H1 (cell line): ENCODE measurements around the gene DAPK2. TPM values are rescaled to one million over a fixed set of nuclear protein-coding genes. Genes with fewer than 3 reads are reported as not detected.

Experiments used
- CTCF ChIA-PET: fragments of 300-600 bp; sonication (Branson Sonifier 250); formaldehyde crosslinking; loops from one replicate; lab custom pipeline; 2021; ENCODE audit not compliant: partially characterized antibody; lab: Charles Lee
- POLR2A ChIA-PET: fragments of 300-600 bp; sonication (Branson Sonifier 250); formaldehyde crosslinking; loops from one replicate; lab custom pipeline; 2021; ENCODE audit warnings: inconsistent platforms; ENCODE audit not compliant: partially characterized antibody; lab: Charles Lee
- DNase-seq, 2 experiments: peaks; one replicate each; pipeline versions ENCODE4 v3.0.0 to v3.0.0-alpha.2; 2010 to 2022; ENCODE audit warnings: low spot score in 2 of 2, low read depth in 1 of 2, mixed read lengths in 1 of 2
- FAIRE-seq: peaks from 2 replicates; lab custom pipeline; 2011; peaks lifted over from hg19 to GRCh38; lab: Jason Lieb, UNC
- H2AFZ ChIP-seq: 2 replicates; pipeline ENCODE4 v1.8.1; 2012; ENCODE audit warnings: low read length, inconsistent platforms
- H2AK5ac ChIP-seq: 2 replicates; pipeline ENCODE4 v1.6.1; 2013; ENCODE audit warnings: low read depth, low read length
- H2BK120ac ChIP-seq: replicated peaks from 2 replicates; pipeline ENCODE3; 2013; ENCODE audit warnings: low read depth, low read length, inconsistent platforms
- H2BK12ac ChIP-seq: 2 replicates; pipeline ENCODE4 v1.6.1; 2013; ENCODE audit warnings: low read depth, low read length
- H2BK15ac ChIP-seq: 2 replicates; pipeline ENCODE4 v1.6.1; 2013; ENCODE audit warnings: low read length
- H2BK20ac ChIP-seq: 2 replicates; pipeline ENCODE4 v1.6.1; 2013; ENCODE audit warnings: low read length
- H2BK5ac ChIP-seq: 2 replicates; pipeline ENCODE4 v1.6.1; 2013; ENCODE audit warnings: low read depth, low read length
- H3K14ac ChIP-seq: 2 replicates; pipeline ENCODE4 v1.6.1; 2013; ENCODE audit warnings: inconsistent platforms; ENCODE audit not compliant: insufficient read length
- H3K18ac ChIP-seq: 2 replicates; pipeline ENCODE4 v1.6.1; 2013; ENCODE audit warnings: low read length; ENCODE audit errors: extremely low read depth
- H3K23ac ChIP-seq: 2 replicates; pipeline ENCODE4 v1.6.1; 2013; ENCODE audit warnings: inconsistent platforms; ENCODE audit not compliant: insufficient read length
- H3K23me2 ChIP-seq: 2 replicates; pipeline ENCODE4 v1.6.1; 2013; ENCODE audit warnings: low read depth, low read length
- H3K27ac ChIP-seq: 2 replicates; pipeline ENCODE4 v1.6.1; 2011; ENCODE audit warnings: low read depth, low read length, inconsistent platforms
- H3K27me3 ChIP-seq, 4 experiments: replicated peaks in 1 of 4; 1 replicate in 1 of 4; 2 replicates in 3 of 4; pipeline versions ENCODE4 v1.6.1 to v1.8.1; 2011 to 2013; ENCODE audit warnings: low read length in 3 of 4, mild to moderate bottlenecking in 3 of 4, inconsistent platforms in 2 of 4, mixed read lengths in 2 of 4, moderate library complexity in 1 of 4; ENCODE audit not compliant: control insufficient read depth in 3 of 4, insufficient read depth in 3 of 4; ENCODE audit errors: extremely low read depth in 1 of 4
- H3K36me3 ChIP-seq, 4 experiments: 2 replicates each; pipeline versions ENCODE4 v1.6.1 to v1.8.1; 2011 to 2013; ENCODE audit warnings: mild to moderate bottlenecking in 4 of 4, low read length in 3 of 4, moderate library complexity in 2 of 4, control low read depth in 1 of 4, inconsistent platforms in 1 of 4; ENCODE audit not compliant: insufficient read depth in 4 of 4, control insufficient read depth in 2 of 4
- H3K4ac ChIP-seq: replicated peaks from 2 replicates; pipeline ENCODE3; 2013; ENCODE audit warnings: low read length, low read depth, mixed read lengths, inconsistent platforms; ENCODE audit not compliant: insufficient read length
- H3K4me1 ChIP-seq, 4 experiments: replicated peaks in 1 of 4; 1 replicate in 1 of 4; 2 replicates in 3 of 4; pipeline versions ENCODE4 v1.6.1 to v1.8.1; 2011 to 2013; ENCODE audit warnings: low read length in 3 of 4, inconsistent platforms in 2 of 4, mixed read lengths in 1 of 4; ENCODE audit not compliant: insufficient read depth in 4 of 4, control insufficient read depth in 3 of 4
- H3K4me2 ChIP-seq, 2 experiments: 2 replicates each; pipeline versions ENCODE4 v1.6.1 to v1.8.1; 2011 to 2013; ENCODE audit warnings: low read depth in 2 of 2, low read length in 2 of 2, control low read depth in 1 of 2, inconsistent platforms in 1 of 2, mild to moderate bottlenecking in 1 of 2; ENCODE audit not compliant: insufficient read depth in 1 of 2
- H3K4me3 ChIP-seq, 4 experiments: fragments of 200-600, 300-600 bp in 1 of 4; sonication (generic), shearing (Covaris generic), sonication (Bioruptor Twin) in 1 of 4; 2 replicates each; pipeline versions ENCODE4 v1.5.1 to v1.8.1; 2011 to 2016; ENCODE audit warnings: low read length in 4 of 4, low read depth in 3 of 4, control low read depth in 2 of 4, inconsistent platforms in 2 of 4, mild to moderate bottlenecking in 2 of 4, mixed read lengths in 1 of 4, moderate library complexity in 1 of 4; ENCODE audit not compliant: insufficient read depth in 2 of 4; ENCODE audit errors: extremely low read depth in 1 of 4
- H3K56ac ChIP-seq: replicated peaks from 2 replicates; pipeline ENCODE3; 2013; ENCODE audit warnings: low read depth, mild to moderate bottlenecking, mixed read lengths, low read length, inconsistent platforms; ENCODE audit not compliant: insufficient read length
- H3K79me1 ChIP-seq: 2 replicates; pipeline ENCODE4 v1.6.1; 2013; ENCODE audit warnings: low read depth, low read length, control low read depth
- H3K79me2 ChIP-seq, 2 experiments: 2 replicates each; pipeline versions ENCODE4 v1.6.1 to v1.8.1; 2012 to 2013; ENCODE audit warnings: low read length in 2 of 2, mild to moderate bottlenecking in 2 of 2, inconsistent platforms in 1 of 2; ENCODE audit not compliant: insufficient read depth in 2 of 2, control insufficient read depth in 1 of 2
- H3K9ac ChIP-seq, 4 experiments: replicated peaks in 1 of 4; 1 replicate in 1 of 4; 2 replicates in 3 of 4; pipeline versions ENCODE4 v1.6.1 to v1.8.1; 2011 to 2013; ENCODE audit warnings: low read depth in 3 of 4, low read length in 3 of 4, control low read depth in 2 of 4, mild to moderate bottlenecking in 2 of 4, moderate library complexity in 2 of 4, inconsistent platforms in 1 of 4; ENCODE audit errors: extremely low read depth in 1 of 4
- H3K9me3 ChIP-seq, 2 experiments: 2 replicates each; pipeline versions ENCODE4 v1.6.1 to v1.8.1; 2012 to 2013; ENCODE audit warnings: mild to moderate bottlenecking in 2 of 2, moderate library complexity in 2 of 2, control low read depth in 1 of 2, inconsistent platforms in 1 of 2, low read depth in 1 of 2, low read length in 1 of 2, mixed read lengths in 1 of 2; ENCODE audit not compliant: insufficient read depth in 2 of 2
- H4K20me1 ChIP-seq, 2 experiments: replicated peaks in 1 of 2; 2 replicates each; pipeline versions ENCODE3 to v1.8.1; 2011 to 2013; ENCODE audit warnings: inconsistent platforms in 2 of 2, low read length in 2 of 2, mild to moderate bottlenecking in 1 of 2; ENCODE audit not compliant: insufficient read depth in 2 of 2, control insufficient read depth in 1 of 2
- H4K5ac ChIP-seq: 2 replicates; pipeline ENCODE4 v1.6.1; 2013; ENCODE audit warnings: low read length, low read depth, mixed read lengths, inconsistent platforms; ENCODE audit not compliant: insufficient read length
- H4K8ac ChIP-seq: 2 replicates; pipeline ENCODE4 v1.8.0; 2013; ENCODE audit warnings: mild to moderate bottlenecking, moderate library complexity, low read length, inconsistent platforms; ENCODE audit not compliant: insufficient read depth; ENCODE audit errors: extremely low read depth
- H4K91ac ChIP-seq: replicated peaks from 2 replicates; pipeline ENCODE3; 2013; ENCODE audit warnings: low read length, mixed read lengths, inconsistent platforms; ENCODE audit not compliant: insufficient read length
- RBBP5 ChIP-seq: IDR thresholded peaks from 2 replicates; pipeline ENCODE4 v1.7.1; 2012; ENCODE audit warnings: low read depth, mild to moderate bottlenecking, inconsistent platforms, low read length, moderate library complexity, borderline replicate concordance
- WGBS, 2 experiments: shearing (Covaris generic) in 1 of 2; methylation state at CpG; one replicate each; pipeline versions ENCODE4 v1.1.6 to v1.1.7; 2013 to 2015; ENCODE audit warnings: low lambda C conversion rate in 2 of 2, mixed read lengths in 2 of 2, inconsistent platforms in 1 of 2, low coverage in 1 of 2, missing lambda C conversion rate in 1 of 2; ENCODE audit not compliant: insufficient replicate concordance in 2 of 2, insufficient coverage in 1 of 2, insufficient read length in 1 of 2; ENCODE audit errors: extremely low coverage in 1 of 2, missing lambda C conversion rate in 1 of 2; 5-methylcytosine and 5-hydroxymethylcytosine counted together
- polyA plus RNA-seq, 7 experiments: library from polyadenylated mRNA; depleted of rRNA in 3 of 7; stranded (reverse) in 5 of 7; unstranded in 2 of 7; fragments of >200 nt in 5 of 7; fragments of 200-250 nt in 2 of 7; gene quantifications; 1 replicate in 5 of 7; 2 replicates in 1 of 7; 4 replicates in 1 of 7; pipeline versions ENCODE4 v1.2.1 to v1.2.3, GENCODE V29; 2011 to 2013; ENCODE audit warnings: missing spikeins in 2 of 7, mixed read lengths in 2 of 7
- total RNA-seq: library from RNA; stranded (reverse); fragmentation: NEBNext Ultra II Directional; extraction: Animal tissue kit (Norgen Biotek cat#: 25700); gene quantifications from 2 replicates; pipeline ENCODE4 v1.2.1, GENCODE V29; 2021

Gene DAPK2
- total and polyA plus RNA-seq, 2 of the 8 experiments (the other 6 are each of a cell fraction or from before 2014, with no cell fraction given), result 1.8 to 2.9 TPM

- POLR2A ChIA-PET, result no interaction called here
- WGBS, 2 experiments, result 26% methylated on average over 3 of the region's 3 CpGs; no CpG with 5 or more reads in 1 of the 2 experiments
- Histone ChIP-seq H3K9ac (no peak overlapping the region), H2AFZ (0 out of 2 replicates have a peak overlapping the region, but pooled peaks have one; percentile 48), H3K4me3 (no peak overlapping the region), H3K27ac (no peak overlapping the region), H4K8ac (no peak overlapping the region), H3K14ac (no peak overlapping the region), H2BK12ac (no peak overlapping the region), H3K23me2 (no peaks in the 10 kb centered on the region), H3K23ac (no peak overlapping the region), H3K4me2 (peak overlapping the region; percentile 30 to 32; a peak in 2 of 4 replicates), H2BK5ac (no peak overlapping the region; the same call in 1 of the 2 replicates), H2BK15ac (no peak overlapping the region), H4K5ac (no peak overlapping the region), H2BK120ac (no peak overlapping the region), H3K27me3 (no peaks in the 10 kb centered on the region), H3K79me2 (no peaks in the 10 kb centered on the region), H2BK20ac (no peak overlapping the region), H3K36me3 (no peaks in the 10 kb centered on the region), H3K79me1 (no peaks in the 10 kb centered on the region), H3K4ac (no peak overlapping the region), H3K4me1 (peaks cover 3 to 19% (median 6%) of the 10 kb centered on the region in 4 experiments), H3K9me3 (no peaks in the 10 kb centered on the region), H3K56ac (no peak overlapping the region), H4K91ac (no peak overlapping the region), H2AK5ac (no peak overlapping the region), H3K18ac (no peak overlapping the region), H4K20me1 (no peaks in the 10 kb centered on the region)
- CTCF ChIA-PET, result interaction anchor here (0.6 to 7.3 kb wide), 7 partner anchors 8 to 127 kb away, joined by 3 to 66 read pairs (median 6); no protein-coding TSS in a partner anchor
- DNase-seq, result no peak
- TF ChIP-seq RBBP5, result no peak
- no peak for FAIRE-seq
Observed at GRCh38 chr15:63879211-63879610, 167.1 kb downstream of the DAPK2 start.
